ENCODE results near the gene SPON1.

Gene SPON1

GRCh38 chr11:13942971-13943381 is 19.5 kb upstream of the SPON1 start:
- in situ Hi-C loops (cut with MboI; ENCODE audit: low sequenced_read_pairs): no loop called here

DNA sequence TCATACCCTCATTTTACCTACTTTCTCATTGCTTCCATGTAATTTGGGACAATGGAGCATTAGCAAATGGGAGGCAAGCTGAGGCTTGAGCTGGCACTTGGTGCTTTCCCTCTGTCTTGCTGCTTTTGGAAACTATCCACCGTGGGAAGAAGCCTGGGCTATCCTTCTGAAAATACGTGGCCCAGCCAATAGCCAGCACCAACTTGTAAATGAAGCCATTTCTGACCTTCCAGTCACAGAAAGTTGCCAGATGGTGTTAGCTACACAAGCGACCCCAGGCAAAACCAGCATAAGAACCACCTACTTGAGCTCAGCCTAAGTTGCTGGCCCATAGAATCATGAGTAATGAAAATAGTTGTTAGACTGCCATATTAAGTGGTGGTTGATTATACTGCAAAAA is 18.5 kb upstream of the SPON1 start:
- in situ Hi-C loops (cut with MboI; ENCODE audit: low sequenced_read_pairs): no loop called here

DNA sequence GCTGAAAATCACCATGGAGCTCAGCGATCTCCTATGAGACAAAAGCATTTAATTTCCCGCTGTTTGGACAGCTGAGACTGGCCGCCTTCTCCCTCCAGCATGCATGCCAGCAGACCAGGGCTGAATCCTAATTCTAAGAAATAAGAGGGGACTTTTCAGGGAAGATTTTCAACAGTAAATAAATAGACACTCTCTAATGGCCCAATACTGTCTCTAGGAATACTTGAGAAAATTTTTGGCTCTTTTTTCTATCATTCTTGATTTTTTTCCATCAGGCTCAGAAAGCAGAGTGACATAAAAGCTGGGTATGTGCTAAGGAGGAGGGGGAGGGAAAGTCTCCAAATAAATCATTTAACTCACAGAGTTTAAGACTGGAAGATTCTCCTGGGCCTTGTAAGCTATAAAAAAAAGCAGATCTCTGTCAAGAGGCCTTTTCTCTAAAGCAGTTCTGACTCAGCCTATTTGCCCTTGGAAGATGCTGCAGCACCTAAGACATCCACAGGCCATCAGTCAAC is 17.6 kb upstream of the SPON1 start:
- in situ Hi-C loops (cut with MboI; ENCODE audit: low sequenced_read_pairs): no loop called here

DNA sequence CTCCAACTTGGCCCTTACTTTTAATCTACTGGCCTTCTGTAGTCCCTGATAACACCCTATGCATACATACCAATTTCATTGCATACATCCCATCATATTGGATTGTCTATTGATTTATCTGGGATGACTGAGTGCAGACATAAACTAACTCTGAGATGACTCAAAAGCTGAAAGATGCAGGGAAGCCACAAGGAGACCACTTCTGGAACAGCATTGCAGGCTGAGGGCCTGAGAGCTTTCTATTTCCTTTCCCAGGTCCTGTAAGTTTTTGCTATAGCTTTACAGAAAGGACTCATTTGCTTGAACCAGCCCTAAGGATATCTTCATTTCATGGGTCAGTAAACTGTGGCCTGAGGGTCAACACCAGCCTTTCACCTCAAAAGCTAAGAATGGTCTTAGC is 15.1 kb upstream of the SPON1 start:
- in situ Hi-C loops (cut with MboI; ENCODE audit: low sequenced_read_pairs): no loop called here

DNA sequence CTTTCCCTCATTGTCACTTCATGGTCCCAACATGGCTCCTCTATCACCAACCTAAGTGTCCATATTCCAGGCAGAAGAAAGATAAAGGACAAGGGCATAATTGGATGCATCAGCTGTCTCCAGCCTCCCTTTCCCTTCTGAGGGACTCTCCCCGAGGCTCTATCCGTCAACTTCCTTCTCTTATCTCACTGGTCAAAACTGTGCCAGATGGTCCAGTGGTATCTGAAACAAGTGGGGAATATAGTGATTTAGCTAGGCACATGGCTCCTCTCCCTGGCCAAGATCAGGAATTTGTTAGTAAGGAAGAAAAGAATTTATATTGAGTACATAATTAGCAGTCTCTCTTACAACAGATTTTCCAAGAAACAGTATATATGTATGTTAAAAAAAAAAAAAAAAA is 12.6 kb upstream of the SPON1 start:
- in situ Hi-C loops (cut with MboI; ENCODE audit: low sequenced_read_pairs): no loop called here

- in situ Hi-C loops (cut with MboI; ENCODE audit: low sequenced_read_pairs): no loop called here
Measured at GRCh38 chr11:13952221-13952620, 10.3 kb upstream of the SPON1 start.

- in situ Hi-C loops (cut with MboI; ENCODE audit: low sequenced_read_pairs): no loop called here
Measured at GRCh38 chr11:13952668-13953067, 9.9 kb upstream of the SPON1 start.

DNA sequence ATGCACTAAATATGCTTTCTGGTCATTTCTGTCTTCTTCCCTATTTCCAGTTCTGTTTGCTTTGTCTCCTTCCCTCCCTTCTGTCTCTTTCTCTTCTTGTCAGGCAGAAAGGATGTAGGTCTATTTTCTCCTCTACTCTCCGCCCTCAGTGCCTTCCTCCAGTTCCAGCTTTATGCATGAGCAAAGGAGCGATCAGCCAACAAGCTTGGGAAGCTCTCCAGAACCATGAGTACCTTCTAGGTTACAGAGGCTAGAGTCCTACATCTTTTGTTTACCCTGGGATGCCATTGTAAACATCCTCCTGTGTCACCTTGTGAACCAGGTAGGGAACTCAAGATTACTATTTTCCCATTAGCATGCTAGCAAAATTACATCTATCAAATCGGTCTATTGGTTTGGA is 7.9 kb upstream of the SPON1 start:
- in situ Hi-C loops (cut with MboI; ENCODE audit: low sequenced_read_pairs): no loop called here

- in situ Hi-C loops (cut with MboI; ENCODE audit: low sequenced_read_pairs): no loop called here
Measured at GRCh38 chr11:13955971-13956421, 6.5 kb upstream of the SPON1 start.

GRCh38 chr11:13956988-13957387 is 5.5 kb upstream of the SPON1 start:
- in situ Hi-C loops (cut with MboI; ENCODE audit: low sequenced_read_pairs): no loop called here

- in situ Hi-C loops (cut with MboI; ENCODE audit: low sequenced_read_pairs): no loop called here
Measured at GRCh38 chr11:13958641-13959400, 3.7 kb upstream of the SPON1 start.

DNA sequence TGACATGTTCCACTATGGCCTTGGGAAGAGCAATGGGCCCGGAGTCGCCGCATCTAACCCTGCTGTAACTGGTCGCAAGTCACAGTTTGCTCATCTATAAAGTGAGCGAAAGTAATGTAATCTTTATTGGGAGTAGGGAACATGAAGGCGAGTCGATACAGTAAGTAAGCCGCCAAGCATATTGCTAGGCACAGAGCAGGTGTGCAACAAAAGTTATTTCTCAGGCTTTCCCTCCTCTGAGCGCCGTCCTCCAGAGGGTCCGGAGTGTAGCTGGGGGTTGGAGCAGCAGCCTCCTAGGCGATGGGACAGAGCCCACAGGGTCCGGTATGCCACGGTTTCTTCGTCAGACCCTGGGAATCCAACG is 343 bp upstream of the SPON1 start:
- in situ Hi-C loops (cut with MboI; ENCODE audit: low sequenced_read_pairs): no loop called here

- in situ Hi-C loops (cut with MboI; ENCODE audit: low sequenced_read_pairs): no loop called here
Measured at GRCh38 chr11:13963169-13963948, 836 bp downstream of the SPON1 start.

DNA sequence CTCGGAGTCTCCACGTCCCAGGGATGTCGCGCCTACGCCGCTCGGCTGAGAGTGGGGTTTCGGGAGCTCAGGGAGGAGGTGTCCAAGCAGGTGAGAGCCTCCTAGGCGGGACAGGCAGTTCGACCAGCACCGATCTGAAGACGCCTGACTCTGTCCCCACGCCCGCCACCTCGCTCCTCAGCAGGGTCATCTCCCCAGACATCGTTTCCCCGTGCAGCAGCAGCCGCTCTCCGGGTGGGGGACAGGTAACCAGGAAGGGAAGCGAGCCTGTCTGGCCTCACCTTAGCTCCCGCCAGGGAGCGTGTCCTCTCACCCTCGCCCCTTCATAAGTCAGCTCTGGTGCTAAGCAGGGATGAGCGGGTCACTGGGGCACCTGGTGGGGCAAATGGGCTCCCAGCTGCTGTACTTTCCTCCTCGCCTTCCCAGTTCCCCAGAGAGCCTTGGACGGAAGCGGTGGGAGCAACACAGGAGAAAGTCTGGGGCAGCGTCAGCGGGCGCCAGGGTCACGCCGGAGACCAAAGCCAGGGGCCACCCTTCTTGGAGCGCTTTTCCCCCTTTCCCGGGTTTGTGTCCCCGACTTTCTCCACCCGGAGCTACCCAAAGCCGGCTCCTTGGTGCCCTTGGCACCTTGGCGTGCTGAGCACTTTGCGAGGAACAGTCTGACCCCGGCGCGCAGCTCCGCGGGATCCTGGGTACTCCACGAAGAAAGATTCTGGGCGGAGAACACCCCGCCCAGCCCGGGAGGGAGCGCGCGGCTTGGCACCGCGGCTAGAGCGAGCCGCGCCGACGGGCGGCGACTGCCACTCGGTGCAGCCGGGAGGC is 1.6 kb downstream of the SPON1 start:
- in situ Hi-C loops (cut with MboI; ENCODE audit: low sequenced_read_pairs): no loop called here

GRCh38 chr11:13964771-13965074 is 2.2 kb downstream of the SPON1 start:
- in situ Hi-C loops (cut with MboI; ENCODE audit: low sequenced_read_pairs): no loop called here

DNA sequence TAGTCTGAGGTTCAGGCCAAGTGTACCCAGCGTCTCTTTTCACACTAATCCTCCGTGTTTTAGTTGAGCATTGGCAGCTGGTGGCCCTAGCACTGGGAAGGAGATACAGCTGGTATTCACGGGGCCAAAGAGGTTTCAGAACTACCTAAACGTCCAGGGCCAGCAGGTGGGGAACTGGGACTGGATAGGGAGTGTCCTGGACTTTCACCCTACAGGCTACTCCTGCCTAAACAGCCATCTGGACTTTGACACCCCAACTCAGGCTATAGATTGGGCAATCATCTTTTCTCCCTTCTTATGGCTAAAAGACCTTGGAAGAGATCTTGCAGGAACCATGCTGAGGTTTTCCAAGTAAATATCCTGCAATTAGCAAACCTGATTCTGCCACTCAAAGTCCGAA is 2.8 kb downstream of the SPON1 start:
- in situ Hi-C loops (cut with MboI; ENCODE audit: low sequenced_read_pairs): no loop called here

GRCh38 chr11:13966013-13966412 is 3.5 kb downstream of the SPON1 start:
- in situ Hi-C loops (cut with MboI; ENCODE audit: low sequenced_read_pairs): no loop called here

DNA sequence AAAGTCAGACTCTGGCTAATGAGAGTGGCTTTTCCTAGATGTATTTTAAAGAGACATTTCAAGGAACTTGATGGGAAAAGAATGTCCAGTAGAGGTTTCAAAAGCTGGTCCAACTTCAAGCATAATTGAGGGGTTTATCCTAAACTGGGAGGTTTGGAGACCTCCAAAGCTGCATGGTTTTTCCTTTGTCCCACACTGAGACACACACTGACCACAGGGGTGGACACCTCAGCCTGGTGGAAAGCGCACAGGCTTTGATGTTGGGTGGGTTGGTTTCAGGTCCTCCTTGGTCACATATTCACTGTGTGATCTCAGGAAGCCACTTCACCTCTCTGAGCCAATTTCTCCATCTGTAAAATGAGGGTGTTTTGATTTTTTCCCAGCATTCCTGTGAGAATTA is 4.0 kb downstream of the SPON1 start:
- in situ Hi-C loops (cut with MboI; ENCODE audit: low sequenced_read_pairs): no loop called here

DNA sequence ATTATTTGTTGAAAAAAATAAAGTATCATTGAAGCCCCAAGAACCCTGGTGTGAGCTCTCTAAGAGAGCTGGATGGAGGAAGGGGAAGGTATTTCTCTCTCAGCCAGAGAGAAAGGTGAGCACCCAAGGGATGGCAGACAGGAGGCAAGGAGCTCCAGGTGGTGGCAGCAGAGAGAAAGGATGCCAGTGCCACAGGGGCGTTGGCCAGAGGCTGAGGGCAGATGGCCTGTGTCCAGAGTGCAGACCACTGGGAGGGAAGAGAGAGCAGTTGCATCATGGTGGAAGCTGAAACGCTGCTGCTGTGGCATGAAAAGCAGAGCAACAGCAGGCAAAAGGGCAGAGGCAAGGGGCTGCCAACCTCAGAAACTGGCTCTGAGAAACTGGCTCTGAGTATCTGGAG is 8.5 kb downstream of the SPON1 start:
- in situ Hi-C loops (cut with MboI; ENCODE audit: low sequenced_read_pairs): no loop called here

- in situ Hi-C loops (cut with MboI; ENCODE audit: low sequenced_read_pairs): no loop called here
Measured at GRCh38 chr11:13972043-13972910, 9.8 kb downstream of the SPON1 start.

DNA sequence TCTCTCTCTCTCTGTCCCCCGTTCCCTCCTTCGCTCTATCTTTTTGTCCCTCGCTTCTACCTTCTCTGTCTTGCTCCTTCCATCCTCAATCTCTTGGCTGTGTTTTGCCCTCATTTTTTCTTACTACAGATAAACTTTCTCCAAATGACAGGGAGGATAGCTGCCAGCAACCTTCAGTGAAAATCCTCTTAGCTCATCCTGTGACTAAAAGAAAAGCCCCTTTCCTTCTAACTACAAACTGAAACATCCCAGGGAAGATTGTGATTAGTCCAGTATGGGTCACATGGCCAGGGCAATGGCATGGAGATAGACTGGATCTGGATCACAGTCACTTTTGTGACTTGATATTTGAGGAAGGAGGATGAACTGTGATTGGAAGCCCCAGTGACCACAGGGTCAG is 10.4 kb downstream of the SPON1 start:
- in situ Hi-C loops (cut with MboI; ENCODE audit: low sequenced_read_pairs): no loop called here

Data from hTERT RPE-1 (cell line).